DMS153 treated with DMSO at 0.1 percent for 48 hours (cell line): ENCODE results near the gene OR2A12.
"Not testable (repeated sequence)": the region's sequence is repeated elsewhere in the genome, so short reads cannot be mapped to it uniquely, and the experiment has no call there.

Experiments
- DNase-seq: peaks from one replicate; lab custom pipeline; 2025; ENCODE audit not compliant: unreplicated experiment; lab: John Stamatoyannopoulos, UW

The OR2A12 gene

GRCh38 chr7:144113651-144114050, 27.6 kb downstream of the OR2A12 start:
- DNase-seq, result no peak

GRCh38 chr7:144118341-144118740, 32.3 kb downstream of the OR2A12 start:
- DNase-seq, result no peak

GRCh38 chr7:144122876-144123275, 36.8 kb downstream of the OR2A12 start, which contains the start of gene OR2A14:
Gene OR2A14, plus strand, starts transcription at chr7:144123176. Its CDS starts 5,937 bp downstream, at chr7:144129113.
- DNase-seq, result no peak

GRCh38 chr7:144127714-144128334, 41.7 kb downstream of the OR2A12 start:
- peak; percentile 81 for DNase-seq

GRCh38 chr7:144129601-144130000, 43.5 kb downstream of the OR2A12 start:
- DNase-seq, result not testable (repeated sequence)

GRCh38 chr7:144130730-144131129, 44.7 kb downstream of the OR2A12 start:
- no peak for DNase-seq

- no peak for DNase-seq
Measured at GRCh38 chr7:144132262-144132661, 46.2 kb downstream of the OR2A12 start.

GRCh38 chr7:144133307-144133706, 47.2 kb downstream of the OR2A12 start:
- DNase-seq, result no peak

GRCh38 chr7:144134116-144134515, 48.0 kb downstream of the OR2A12 start:
- DNase-seq, result no peak

GRCh38 chr7:144137501-144137900, 51.4 kb downstream of the OR2A12 start:
- no peak for DNase-seq

- no peak for DNase-seq
Measured at GRCh38 chr7:144142187-144142586, 56.1 kb downstream of the OR2A12 start.

- DNase-seq, result no peak
Measured at GRCh38 chr7:144144426-144144825, 58.3 kb downstream of the OR2A12 start.

- no peak for DNase-seq
Measured at GRCh38 chr7:144148224-144148827, 62.2 kb downstream of the OR2A12 start.
